SIG-M5 treated with dmso at 0.1 percent for 504 hours (cell line): ENCODE results near the gene SAFB.

ENCODE experiments used
- DNase-seq: peaks from one replicate; lab custom pipeline; 2025; ENCODE audit not compliant: unreplicated experiment; lab: John Stamatoyannopoulos, UW

Gene SAFB

DNA sequence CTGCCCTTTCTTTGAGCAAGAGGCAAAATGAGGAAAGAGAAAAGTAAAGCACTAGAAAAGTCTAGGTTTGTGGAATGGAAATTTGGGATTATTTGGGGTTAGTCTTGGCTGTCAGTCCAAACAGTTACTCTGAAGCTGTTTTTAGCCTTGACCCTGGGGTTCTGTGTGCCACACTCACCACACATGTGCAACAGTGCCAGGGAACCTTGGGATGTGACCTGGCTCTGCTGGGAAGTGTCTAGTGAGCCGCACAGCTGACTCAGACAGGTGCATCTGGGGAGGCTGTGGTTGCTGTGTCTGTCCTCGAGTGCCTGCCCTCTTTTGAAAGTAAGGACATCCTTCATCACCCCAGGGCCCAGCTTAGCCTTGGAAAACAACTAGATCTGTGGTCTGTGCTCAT lies 41.6 kb downstream of the SAFB start:
- no peak for DNase-seq

- DNase-seq, result no peak
These were observed 43.1 kb downstream of the SAFB start for GRCh38 chr19:5665781-5666513.

DNA sequence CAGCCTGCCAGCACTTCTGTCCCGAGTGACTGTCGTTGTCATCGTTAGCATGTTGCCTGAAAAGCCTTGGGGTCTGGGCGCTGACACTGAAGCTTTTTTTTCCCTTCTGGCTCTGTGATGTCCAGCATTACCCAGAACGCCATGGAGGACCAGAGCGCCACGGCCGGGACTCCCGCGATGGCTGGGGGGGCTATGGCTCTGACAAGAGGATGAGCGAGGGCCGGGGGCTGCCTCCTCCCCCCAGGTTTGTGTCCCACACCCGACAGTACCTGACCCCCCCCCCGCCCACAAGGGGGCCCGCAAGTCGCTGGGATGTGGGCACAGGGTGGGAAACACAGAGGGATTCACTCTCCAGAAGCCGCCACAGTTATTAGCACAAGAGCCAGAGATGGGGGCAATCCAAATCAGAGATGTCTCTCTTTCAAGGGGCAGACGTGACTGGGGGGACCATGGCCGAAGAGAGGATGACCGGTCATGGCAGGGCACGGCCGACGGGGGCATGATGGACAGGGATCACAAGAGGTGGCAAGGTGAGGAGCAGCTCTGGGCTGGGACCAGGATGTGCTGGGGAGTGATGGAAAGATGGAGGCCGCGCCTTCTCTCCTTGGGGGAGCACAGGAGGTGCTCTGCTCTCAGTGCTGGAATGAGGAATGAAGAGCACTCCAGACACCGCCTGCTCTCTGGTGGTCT lies 44.2 kb downstream of the SAFB start:
- no peak for DNase-seq

- DNase-seq, result no peak
These were observed 44.9 kb downstream of the SAFB start for GRCh38 chr19:5667751-5668271.

- DNase-seq, result no peak
These were observed 46.3 kb downstream of the SAFB start for GRCh38 chr19:5669212-5669611.

GRCh38 chr19:5671600-5671999 lies 48.7 kb downstream of the SAFB start:
- DNase-seq, result no peak

- DNase-seq, result no peak
These were observed 50.0 kb downstream of the SAFB start for GRCh38 chr19:5672708-5673459.

- DNase-seq, result no peak
These were observed 50.9 kb downstream of the SAFB start for GRCh38 chr19:5673752-5674151.

DNA sequence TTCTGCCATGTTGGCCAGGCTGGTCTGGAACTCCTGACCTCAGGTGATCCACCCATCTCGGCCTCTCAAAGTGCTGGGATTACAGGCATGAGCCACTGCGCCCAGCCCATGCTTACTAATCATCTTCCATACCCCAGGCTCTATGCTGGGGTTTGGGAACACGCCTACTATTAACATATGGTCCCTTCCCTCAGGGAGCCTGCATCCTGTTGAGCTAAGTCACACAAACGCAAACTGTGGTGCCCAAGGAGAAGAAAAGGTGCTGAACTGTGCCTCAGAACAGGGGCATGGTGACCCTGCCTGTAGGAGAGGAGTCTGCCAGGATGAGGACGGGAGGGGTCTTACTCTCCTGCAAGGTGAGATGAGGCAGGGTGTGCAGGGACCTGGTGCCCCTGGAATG lies 51.8 kb downstream of the SAFB start:
- DNase-seq, result no peak

DNA sequence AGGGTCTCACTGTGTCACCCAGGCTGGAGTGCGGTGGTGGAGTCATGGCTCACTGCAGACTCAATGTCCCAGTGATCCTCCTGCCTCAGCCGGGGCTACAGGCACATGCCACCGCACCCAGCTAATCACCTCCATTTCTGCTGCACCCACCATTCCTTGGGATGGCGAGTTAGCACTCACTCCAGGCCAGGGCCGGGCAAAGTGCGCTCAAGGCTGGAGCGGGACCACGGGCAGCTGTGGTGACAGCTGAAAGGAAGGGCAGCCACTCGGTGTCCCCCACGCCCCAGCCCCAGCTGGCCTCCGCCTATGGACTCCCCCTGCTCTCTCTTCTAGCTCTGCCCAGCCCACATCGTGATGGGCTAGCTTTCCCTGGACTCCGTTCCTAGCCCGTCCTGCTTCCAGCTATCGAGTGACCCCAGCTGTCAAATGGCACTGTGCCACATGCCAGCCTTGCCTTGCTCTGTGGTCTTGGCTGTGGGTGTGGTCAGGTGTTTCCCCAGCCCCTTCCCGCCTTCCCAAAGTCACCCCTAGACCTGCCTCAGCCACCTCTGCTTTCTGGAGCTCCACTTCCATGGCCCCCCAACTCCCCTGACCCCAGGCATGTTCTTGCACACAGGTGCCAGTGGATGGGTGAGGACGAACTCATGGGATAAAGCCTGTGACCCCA lies 53.4 kb downstream of the SAFB start:
- no peak for DNase-seq

GRCh38 chr19:5676772-5677105 lies 53.9 kb downstream of the SAFB start:
- DNase-seq, result no peak

DNA sequence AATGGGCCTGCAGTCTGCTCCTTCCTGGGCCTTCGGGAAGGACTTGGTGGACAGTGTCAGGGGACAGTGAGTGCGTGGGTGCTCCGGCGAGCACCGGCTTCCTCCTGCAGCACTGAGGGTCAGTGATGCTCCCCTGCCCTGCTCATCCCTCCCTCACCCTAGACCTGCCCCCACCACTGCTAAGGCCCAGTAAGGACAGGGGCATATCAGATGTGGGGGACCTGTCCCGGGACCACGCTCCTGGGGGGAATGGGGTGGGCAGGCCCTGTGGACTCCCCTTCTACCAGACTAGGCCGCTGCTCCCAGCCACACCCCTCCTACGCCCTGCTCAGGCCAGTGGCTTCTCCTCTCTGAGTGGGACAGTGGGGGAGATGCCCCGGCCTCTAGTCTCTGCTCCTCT lies 54.3 kb downstream of the SAFB start:
- DNase-seq, result no peak

DNA sequence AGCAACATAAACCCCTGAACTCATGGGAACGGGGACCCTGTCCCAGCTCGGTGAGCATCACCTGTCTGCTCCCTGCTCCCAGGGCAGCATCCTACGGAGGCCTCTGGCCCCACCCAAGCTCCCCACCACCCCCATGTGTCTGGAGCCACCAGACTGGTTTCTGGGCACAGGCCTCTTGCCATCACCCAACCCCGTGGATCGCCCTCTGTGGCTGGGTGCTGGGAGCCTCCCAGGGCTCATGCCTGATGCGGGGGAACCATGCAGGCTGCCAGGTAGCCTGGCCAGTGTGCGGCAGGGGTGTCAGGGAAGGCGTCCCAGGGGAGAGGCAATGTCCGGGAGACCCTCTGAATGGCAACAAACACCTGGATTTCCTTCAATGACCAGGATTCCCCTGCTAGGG lies 54.7 kb downstream of the SAFB start:
- no peak for DNase-seq

- no peak for DNase-seq
These were observed 55.3 kb downstream of the SAFB start for GRCh38 chr19:5678071-5678718.

GRCh38 chr19:5679289-5680083 lies 56.6 kb downstream of the SAFB start:
- no peak for DNase-seq

DNA sequence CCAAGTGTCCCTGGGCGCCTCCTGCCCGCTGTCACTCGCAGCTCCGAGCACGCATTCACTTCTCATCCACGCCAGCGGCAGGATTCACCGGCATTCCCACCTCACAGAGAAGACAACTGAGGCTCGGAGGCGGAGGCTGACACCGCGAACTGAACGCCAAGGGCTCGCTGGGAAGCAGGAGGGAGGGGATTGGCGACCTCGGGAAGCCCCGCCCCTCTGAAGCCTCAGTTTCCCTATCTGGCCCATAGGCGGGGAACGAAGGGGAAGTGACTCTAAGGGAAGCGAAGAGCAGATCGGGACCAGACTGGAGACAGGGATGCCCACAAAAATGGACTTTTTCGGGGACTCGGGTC lies 57.2 kb downstream of the SAFB start:
- peak; percentile 34 for DNase-seq

DNA sequence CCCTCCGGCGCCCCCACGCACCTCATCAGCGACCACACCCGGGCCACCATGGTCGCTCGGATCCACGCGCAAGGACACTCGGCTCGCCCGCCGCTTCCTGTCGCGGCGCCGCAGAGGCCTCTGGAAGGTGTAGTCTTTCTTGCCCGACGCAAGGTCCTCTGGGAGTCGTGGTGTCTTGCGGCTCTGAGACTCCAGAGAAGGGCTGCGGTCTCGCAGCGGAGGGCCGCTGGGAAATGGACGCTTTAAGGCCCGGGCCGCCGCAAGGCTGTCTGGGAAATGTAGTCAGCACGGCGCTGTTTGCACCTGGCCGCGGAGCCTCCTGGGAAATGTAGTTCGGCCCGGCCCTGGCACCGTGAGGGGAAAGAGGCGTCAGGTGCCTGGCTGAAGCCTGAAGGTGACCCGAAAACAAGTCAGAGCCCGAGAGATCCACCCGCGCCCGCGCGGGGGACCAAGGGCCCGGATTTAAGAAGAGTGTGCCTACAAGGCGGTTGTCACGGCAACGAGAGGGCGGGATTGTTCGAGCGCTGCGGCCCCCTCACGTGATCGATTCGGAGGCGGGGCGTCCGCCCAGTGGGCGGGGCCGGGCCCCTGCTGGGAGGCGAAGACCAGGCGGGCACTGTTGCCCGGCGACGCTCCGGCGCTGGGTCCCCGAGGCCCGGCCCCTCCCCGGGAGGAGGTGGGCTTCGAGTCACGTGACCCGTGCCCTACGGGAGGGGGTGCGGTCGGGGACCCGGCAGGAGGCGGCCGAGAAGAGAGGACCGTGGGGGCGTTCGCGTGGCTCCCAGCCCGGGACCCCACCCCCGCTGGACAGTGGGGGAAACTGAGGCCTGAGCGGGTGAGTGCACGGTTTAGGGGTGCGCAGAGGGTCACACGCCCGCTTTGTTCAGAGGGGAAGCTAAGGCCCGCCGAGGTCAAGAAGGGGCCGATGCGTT lies 57.8 kb downstream of the SAFB start, which contains the start of the genes HSD11B1L and MICOS13:
Gene HSD11B1L, plus strand, starts transcription at position 591 of the 932 bp plus-strand sequence. CDS start 3,806 bp downstream, outside the sequence.
Gene MICOS13, minus strand, starts transcription at position 80 of the 932 bp plus-strand sequence. Its CDS starts 30 bp downstream, at position 50.
- peak; percentile 96 for DNase-seq

DNA sequence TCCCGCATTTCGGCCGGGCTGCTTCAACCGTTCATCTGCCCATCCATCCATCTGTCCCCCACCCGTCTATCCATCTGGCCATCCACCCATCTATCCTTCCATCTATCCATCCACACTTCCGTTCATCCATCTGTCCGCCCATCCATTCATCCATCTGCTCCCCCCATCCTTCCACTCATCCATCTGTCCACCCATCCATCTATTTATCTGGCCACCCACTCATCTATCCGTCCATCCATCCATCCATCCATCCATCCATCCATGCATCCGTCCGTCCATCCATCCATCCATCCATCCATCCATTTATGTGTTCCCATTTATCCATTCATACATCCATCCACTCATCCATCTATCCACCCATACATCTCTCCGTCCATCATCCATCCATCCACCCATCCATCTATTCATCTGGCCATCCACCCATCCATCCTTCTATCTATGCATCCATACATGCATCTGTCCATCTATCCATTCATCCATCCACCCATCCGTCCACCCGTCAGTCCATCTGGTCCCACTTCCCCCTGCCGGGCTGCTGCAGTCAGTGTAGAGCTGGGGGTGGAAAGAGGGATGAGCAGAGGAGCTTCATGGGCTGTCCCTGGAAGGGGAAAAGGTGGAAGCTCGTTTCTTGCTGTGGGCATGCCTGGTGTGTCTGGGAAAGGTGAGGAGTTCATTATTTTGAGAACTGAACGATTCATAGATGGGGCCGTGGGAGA lies 58.7 kb downstream of the SAFB start:
- DNase-seq, result no peak
